Epithelial cell of esophagus (primary cell): ENCODE results near the gene RAP1GDS1.
A peak's percentile ranks its signal among the peaks of the same experiment; 100 is the strongest.
"Not testable (repeated sequence)": the region's sequence is repeated elsewhere in the genome, so short reads cannot be mapped to it uniquely, and the experiment has no call there.

Source experiments
- DNase-seq: peaks from one replicate; pipeline ENCODE4 v3.0.0; 2010; ENCODE audit warnings: low read depth
- H3K4me3 ChIP-seq: 2 replicates; pipeline ENCODE4 v1.5.1; 2011; ENCODE audit warnings: mild to moderate bottlenecking, low read length, control low read depth
- TF ChIP-seq, protein P1 (sequence below): IDR thresholded peaks from 2 replicates; pipeline ENCODE4 v1.5.1; 2011; ENCODE audit warnings: low read depth, mild to moderate bottlenecking, low read length, control low read depth, inconsistent platforms; ENCODE audit not compliant: insufficient read depth; ENCODE audit errors: missing control alignments

RAP1GDS1 gene

GRCh38 chr4:98343626-98344025 lies 82.4 kb downstream of the RAP1GDS1 start:
- DNase-seq: no peak
- TF ChIP-seq, protein P1, sequence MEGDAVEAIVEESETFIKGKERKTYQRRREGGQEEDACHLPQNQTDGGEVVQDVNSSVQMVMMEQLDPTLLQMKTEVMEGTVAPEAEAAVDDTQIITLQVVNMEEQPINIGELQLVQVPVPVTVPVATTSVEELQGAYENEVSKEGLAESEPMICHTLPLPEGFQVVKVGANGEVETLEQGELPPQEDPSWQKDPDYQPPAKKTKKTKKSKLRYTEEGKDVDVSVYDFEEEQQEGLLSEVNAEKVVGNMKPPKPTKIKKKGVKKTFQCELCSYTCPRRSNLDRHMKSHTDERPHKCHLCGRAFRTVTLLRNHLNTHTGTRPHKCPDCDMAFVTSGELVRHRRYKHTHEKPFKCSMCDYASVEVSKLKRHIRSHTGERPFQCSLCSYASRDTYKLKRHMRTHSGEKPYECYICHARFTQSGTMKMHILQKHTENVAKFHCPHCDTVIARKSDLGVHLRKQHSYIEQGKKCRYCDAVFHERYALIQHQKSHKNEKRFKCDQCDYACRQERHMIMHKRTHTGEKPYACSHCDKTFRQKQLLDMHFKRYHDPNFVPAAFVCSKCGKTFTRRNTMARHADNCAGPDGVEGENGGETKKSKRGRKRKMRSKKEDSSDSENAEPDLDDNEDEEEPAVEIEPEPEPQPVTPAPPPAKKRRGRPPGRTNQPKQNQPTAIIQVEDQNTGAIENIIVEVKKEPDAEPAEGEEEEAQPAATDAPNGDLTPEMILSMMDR: no peak
- no peak overlapping the region for H3K4me3 ChIP-seq

DNA sequence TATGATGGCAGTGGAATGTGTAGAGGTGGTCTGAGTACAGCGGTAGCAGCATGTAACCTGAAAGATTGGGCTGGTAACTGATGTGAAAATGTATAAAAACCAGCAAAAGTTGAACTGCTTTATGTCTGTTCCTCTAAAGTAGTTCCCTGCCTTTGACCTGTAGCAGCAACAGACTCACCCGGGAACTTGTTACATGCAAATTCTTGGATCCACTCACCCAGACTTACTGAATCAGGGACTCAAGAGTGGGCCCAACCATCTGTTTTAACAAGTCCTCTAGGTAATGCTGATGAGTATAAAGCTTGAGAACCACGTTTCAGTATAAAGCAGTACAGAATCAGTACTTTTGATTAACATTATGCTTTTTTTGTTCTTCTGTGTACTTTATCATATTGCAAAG lies 84.7 kb downstream of the RAP1GDS1 start:
- TF ChIP-seq, protein P1: no peak
- DNase-seq: no peak
- no peak overlapping the region for H3K4me3 ChIP-seq

DNA sequence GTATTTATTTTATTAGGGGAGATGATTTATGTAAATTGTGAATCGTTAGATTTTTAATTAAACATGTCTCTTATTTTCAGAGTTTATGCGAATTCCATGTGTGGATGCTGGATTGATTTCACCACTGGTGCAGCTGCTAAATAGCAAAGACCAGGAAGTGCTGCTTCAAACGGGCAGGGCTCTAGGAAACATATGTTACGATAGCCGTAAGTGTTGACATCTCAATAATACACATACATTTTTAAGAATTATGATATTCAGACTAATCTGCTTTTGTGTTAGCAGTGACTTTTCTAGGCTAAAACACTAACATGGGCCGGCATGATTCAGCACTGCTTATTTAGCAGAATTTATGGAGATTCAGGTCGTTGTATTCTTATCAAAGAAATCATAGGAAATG lies 91.2 kb downstream of the RAP1GDS1 start:
- H3K4me3 ChIP-seq: no peak overlapping the region
- DNase-seq: no peak
- TF ChIP-seq, protein P1: no peak

DNA sequence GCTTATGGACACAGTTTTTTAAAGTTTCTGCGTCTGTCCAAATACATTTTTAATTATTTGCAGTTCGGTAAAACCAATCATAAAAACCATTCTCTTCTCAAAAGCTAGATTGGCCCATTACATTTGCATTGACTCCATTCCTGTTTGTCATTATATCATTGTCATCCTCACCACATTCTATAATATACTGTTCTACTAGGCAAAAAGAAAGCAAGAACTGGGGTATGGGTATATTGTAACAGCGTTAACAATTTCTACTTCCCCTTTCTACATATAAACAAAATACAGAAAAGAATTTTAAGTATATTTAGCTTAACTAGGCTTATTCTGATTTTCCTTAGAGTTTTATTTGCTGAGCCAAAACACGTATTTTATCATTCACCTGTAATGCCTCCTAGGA lies 91.8 kb downstream of the RAP1GDS1 start:
- DNase-seq: no peak
- H3K4me3 ChIP-seq: no peak overlapping the region
- TF ChIP-seq, protein P1: no peak

DNA sequence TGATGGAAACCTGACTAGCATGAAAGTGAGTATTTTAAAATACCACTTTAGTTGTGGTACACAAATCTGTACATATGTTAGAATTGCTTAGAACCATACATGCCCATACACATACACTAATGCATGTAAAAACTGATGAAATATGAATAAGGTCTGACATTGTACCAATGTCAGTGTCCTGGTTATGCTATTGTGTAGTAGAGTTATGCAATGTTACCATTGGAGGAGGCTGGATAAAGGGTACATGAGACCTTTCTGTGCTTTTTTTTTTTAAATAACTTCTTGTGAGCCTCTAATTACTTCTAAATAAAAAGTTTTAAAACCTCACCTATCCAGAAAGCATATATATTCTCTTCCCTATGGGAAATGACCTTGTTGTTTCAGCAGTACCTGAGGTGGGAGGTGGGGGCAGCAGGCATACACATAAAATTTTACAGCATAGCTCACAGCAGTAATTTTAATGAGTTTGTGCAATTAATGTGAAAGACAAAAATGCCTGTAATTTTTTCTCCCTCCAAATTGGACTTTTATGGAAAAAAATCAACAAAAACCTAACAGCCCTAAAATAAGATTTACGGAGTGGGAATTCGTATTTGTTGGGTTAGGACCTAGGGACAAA lies 97.6 kb downstream of the RAP1GDS1 start:
- TF ChIP-seq, protein P1: no peak
- DNase-seq: no peak

GRCh38 chr4:98359646-98360045 lies 98.5 kb downstream of the RAP1GDS1 start:
- DNase-seq: no peak
- no peak overlapping the region for H3K4me3 ChIP-seq
- TF ChIP-seq, protein P1: no peak

More for the DNA sequence above, 97.6 kb downstream of the RAP1GDS1 start:
- no peak overlapping the region for H3K4me3 ChIP-seq

DNA sequence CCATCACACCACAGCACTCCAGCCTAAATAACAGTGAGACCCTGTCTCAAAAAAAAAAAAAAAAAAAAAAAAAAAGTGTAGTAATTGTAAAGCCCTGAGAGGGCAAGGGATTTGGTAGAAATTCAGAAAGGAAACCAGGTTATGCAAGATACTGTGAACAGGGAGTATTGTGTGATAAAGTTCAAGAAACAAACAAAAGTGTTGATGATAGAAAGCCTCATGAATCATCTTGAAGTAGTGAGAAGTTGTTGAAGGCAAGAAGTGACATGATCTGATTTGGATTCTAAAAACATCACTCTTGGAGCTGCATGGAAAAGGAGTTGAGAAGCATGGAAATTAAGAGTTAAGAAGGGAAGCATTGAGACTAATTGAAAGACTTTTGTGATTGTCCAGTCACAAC lies 102.2 kb downstream of the RAP1GDS1 start:
- TF ChIP-seq, protein P1: no peak
- DNase-seq: peak; percentile 75
- H3K4me3 ChIP-seq: no peak overlapping the region

DNA sequence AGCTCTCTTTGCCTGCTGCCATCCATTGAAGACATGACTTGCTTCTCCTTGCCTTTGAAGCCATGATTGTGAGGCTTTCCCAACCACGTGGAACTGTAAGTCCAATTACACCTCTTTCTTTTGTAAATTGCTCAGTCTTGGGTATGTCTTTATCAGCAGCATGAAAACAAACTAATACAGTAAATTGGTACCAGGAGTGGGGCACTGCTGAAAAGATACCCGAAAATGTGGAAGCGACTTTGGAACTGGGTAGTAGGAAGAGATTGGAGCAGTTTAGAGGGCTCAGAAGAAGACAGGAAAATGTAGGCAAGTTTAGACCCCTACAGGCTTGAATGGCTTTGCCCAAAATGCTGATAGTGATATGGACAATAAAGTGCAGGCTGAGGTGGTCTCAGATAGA lies 105.1 kb downstream of the RAP1GDS1 start:
- H3K4me3 ChIP-seq, DNase-seq: not testable (repeated sequence)

DNA sequence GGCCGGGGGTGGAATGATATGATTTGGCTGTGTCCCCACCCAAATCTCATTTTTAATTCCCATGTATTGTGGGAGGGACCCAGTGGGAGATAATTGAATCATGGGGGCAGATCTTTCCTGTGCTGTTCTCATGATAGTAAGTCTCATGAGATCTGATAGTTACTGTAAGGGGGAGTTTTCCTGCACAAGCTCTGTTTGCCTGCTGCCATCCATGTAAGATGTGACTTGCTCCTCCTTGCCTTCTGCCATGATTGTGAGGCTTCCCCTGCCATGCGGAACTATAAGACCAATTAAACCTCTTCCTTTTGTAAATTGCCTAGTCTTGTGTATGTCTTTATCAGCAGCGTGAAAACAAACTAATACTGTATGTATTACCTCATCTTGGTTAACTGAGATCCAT lies 106.8 kb downstream of the RAP1GDS1 start:
- H3K4me3 ChIP-seq, DNase-seq: not testable (repeated sequence)
